NCI-H2227 treated with DMSO at 0.1 percent for 48 hours (cell line): ENCODE data around the gene HMSD.
A peak's percentile ranks its signal among the peaks of the same experiment; 100 is the strongest.

Source experiments
- DNase-seq: peaks from one replicate; lab custom pipeline; 2025; lab: John Stamatoyannopoulos, UW

The HMSD gene

GRCh38 chr18:63992751-63993150 is 43.6 kb downstream of the HMSD start:
- no peak for DNase-seq

- DNase-seq: peak; percentile 37
Measured at GRCh38 chr18:63994783-63995399, 45.8 kb downstream of the HMSD start.

- DNase-seq: no peak
Measured at GRCh38 chr18:63997041-63997440, 47.9 kb downstream of the HMSD start.

- DNase-seq: no peak
Measured at GRCh38 chr18:63997606-63998005, 48.5 kb downstream of the HMSD start.

- no peak for DNase-seq
Measured at GRCh38 chr18:63999871-64000270, 50.8 kb downstream of the HMSD start.

GRCh38 chr18:64002581-64002980 is 53.5 kb downstream of the HMSD start:
- no peak for DNase-seq

GRCh38 chr18:64009305-64009704 is 60.2 kb downstream of the HMSD start:
- no peak for DNase-seq
